Right ventricle myocardium inferior (tissue), 1 donor: ENCODE data around the gene XPC. TPM values are rescaled to one million over a fixed set of nuclear protein-coding genes. Genes with fewer than 3 reads are reported as not detected.

Experiments
- ATAC-seq: fragments of 200-7000 bp; cut with Tn5 transposase; one replicate; pipeline ENCODE4 v1.9.1; 2020; ENCODE audit warnings: mild to moderate bottlenecking, moderate library complexity
- DNase-seq: peaks from one replicate; pipeline ENCODE4 v3.0.0; 2021; ENCODE audit errors: missing footprints
- intact Hi-C: fragments of 100-400 bp; cut with DNase I; formaldehyde crosslinking; loops from one replicate; pipeline ENCODE4 v1.11.0; 2022
- total RNA-seq: library from RNA; stranded (reverse); fragmentation: NEBNext Ultra II Directional; extraction: Animal tissue kit (Norgen Biotek cat#: 25700); gene quantifications from one replicate; pipeline ENCODE4 v1.2.1, GENCODE V29; 2021
- donor health status: DM: no; HTN: yes; CAD: no; lungs with severe emphysema.

The XPC gene
- total RNA-seq, 1 donor from 2014 or later, result 7.7 TPM

DNA sequence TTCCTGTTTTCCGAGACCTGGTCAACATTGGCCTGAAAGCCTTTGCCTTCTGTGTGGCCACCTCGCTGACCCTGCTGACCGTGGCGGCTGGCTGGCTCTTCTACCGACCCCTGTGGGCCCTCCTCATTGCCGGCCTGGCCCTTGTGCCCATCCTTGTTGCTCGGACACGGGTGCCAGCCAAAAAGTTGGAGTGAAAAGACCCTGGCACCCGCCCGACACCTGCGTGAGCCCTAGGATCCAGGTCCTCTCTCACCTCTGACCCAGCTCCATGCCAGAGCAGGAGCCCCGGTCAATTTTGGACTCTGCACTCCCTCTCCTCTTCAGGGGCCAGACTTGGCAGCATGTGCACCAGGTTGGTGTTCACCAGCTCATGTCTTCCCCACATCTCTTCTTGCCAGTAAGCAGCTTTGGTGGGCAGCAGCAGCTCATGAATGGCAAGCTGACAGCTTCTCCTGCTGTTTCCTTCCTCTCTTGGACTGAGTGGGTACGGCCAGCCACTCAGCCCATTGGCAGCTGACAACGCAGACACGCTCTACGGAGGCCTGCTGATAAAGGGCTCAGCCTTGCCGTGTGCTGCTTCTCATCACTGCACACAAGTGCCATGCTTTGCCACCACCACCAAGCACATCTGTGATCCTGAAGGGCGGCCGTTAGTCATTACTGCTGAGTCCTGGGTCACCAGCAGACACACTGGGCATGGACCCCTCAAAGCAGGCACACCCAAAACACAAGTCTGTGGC, 36.6 kb downstream of the XPC start:
- DNase-seq (peak; percentile 69), ATAC-seq (peak; percentile 65)
- intact Hi-C loops, result no loop called here

DNA sequence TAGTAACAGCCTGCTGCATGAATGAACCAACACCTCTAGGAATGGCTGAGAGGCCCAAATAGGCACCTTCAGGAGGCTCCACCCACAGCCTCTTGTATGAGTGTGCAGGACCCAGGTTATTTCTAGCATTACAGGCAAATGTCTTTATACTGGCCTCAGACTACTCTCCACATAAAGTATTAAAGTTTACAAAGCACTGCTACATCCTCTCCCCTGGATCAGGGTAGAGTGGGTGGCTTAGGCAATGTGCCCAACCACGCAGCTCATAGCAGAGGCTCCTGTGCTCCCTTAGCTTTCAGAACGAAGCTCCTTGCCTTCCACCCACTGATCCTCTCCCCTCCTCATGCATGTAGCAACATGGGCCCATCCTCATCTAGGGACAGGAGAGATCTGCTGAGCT, 37.3 kb downstream of the XPC start:
- intact Hi-C loops, result no loop called here
- DNase-seq (no peak), ATAC-seq (no peak)

DNA sequence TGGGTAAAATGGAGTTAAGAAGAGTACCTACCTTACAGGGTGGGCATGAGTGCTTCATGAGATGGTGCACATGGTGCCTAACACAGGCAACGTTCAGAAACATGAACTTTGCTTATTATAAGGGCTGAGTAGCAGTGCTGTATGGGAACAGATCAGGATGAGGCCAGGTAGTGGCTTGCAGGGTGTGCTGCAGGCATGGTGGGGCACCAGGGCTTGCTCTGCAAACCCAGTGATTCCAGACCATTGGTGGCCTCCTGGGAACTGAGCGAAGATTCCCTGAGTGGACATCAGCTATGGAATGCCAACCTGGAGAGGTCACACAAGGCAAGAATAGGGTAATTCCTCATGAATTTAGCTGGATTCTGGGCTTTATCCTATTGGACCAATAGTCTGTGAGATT, 37.7 kb downstream of the XPC start:
- DNase-seq (no peak), ATAC-seq (no peak)
- intact Hi-C loops, result no loop called here

DNA sequence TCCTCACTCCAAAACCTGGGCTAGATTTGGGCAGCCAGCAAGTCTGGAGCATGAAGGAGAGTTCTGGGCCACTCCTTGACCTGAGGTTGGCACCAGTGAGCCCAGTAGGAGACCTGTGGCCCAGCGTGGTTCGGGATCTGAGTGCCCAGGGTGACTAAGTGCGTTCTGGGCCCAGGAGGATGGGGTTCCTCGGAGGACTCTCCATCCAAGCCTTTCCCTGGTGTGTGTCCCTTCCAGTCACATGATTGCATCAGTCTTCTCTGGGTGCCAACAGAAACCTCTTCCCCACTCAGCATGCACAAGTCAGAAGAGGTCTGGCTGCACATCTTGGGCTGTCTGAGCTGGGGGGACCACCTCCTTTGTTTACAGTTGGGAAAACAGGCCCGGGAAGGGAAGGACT, 38.6 kb downstream of the XPC start:
- intact Hi-C loops, result no loop called here
- DNase-seq, result peak; percentile 50
- no peak for ATAC-seq

DNA sequence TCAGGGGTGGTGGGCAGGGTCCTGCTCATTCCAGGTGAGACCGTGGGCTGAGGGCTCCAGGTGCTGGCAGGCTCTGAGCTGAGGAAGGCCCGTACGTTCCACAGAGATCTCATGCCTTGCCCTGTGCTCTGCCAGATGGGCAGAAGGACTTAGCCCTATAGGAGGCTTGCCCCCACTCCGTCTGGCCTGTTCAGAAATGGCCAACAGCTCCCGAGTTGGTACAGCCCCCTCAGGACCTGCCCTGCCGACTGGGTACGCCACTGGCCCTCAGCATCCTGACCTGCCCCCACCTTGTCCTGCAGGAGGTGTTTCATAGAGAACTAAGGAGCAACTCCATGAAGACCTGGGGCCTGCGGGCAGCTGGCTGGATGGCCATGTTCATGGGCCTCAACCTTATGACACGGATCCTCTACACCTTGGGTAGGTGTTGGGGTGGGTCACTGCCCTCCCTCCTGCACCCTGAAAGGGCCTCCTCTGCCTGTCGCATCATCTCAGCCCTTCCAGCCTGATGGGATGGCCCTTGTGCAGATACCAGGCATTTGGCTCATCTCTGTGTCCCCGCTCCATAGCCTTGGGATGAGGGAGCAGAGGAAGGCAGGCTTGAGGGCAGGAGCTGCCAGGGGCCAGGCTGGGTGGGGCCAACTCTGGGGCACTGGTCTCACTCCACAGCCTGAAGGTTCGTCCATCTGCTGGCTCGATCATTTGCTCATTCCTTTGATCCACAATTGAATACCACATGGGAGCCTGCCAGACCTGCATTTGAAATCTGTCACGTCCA, 39.3 kb downstream of the XPC start:
- intact Hi-C loops, result no loop called here
- DNase-seq, result peak; percentile 43
- no peak for ATAC-seq

DNA sequence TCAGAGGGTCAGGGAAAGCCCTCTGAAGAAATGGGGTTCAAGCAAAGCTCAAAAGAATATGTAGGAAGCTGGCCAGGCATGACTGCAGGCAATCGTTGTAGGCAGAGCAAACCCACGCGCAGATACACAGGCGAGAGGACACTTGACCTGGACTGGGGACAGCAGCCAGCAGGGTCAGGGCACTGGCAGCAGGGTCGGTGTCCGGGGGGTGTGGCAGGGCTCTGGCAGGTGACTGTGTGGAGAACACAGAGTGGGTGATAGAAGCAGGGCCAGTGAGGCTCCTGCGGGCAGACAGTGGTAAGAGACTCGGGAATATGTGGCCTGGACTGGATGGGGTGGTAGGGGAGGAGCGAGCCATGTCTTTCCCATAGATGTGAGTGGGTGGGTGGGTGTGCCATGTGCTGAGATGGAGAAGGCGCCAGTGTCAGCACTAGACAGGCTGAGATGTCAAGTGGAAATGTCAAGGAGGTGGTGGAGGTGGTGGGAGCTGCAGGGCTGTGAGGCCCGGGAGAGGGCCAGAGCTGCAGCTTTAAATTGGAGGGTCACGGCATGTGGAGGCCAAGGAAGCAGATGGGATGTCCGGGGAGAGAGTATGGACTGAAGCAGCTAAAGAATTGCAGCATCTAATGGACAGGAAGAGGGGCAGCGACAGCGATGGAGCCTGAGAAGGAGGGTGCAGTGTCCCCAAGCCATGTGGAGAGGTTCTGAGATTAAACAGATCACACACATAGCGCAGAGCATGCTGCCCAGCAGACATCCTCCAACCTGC, 40.1 kb downstream of the XPC start:
- intact Hi-C loops, result no loop called here
- DNase-seq, result no peak
- no peak for ATAC-seq

DNA sequence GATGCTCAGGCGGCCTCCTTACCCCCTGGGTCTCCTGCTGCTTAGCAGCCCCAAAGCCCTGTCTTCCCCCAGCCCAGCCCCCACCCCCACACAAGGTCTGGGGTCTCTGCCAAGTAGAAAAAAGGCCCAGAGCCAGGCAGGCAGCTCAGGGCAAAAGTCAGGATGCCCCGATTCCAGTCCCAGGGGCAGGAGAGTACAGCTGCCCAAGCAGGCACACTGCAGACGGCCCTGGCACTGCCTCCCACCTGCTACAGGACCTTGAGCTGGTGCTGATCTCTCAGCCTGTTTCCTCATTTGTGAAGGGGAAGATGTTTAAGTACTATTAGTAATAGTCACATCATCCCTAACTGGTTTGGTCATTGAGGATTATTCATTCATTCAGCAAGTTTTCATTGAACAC, 41.0 kb downstream of the XPC start:
- no peak for ATAC-seq
- intact Hi-C loops, result no loop called here
- peak; percentile 50 for DNase-seq

DNA sequence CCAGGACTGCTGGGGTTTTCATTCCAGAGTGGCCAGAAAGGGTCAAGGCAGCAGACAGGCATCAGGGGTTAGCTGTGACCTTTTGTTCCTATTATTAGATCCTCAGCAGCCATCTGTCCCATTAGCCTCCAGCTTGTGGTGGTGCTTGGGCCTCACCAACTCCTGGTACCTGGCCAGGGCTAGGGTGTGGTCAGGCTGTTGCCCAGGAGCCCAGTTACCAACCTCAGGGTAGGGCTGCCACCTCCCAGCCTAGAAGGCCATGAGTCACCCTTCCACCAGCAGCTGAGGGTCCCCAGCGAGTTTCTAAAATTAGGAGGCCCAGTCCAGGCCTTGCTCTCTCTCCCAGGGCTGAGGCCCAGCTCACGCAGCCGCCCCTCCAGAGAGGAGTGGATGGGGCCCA, 41.4 kb downstream of the XPC start:
- no peak for DNase-seq
- no peak for ATAC-seq
- intact Hi-C loops, result no loop called here

DNA sequence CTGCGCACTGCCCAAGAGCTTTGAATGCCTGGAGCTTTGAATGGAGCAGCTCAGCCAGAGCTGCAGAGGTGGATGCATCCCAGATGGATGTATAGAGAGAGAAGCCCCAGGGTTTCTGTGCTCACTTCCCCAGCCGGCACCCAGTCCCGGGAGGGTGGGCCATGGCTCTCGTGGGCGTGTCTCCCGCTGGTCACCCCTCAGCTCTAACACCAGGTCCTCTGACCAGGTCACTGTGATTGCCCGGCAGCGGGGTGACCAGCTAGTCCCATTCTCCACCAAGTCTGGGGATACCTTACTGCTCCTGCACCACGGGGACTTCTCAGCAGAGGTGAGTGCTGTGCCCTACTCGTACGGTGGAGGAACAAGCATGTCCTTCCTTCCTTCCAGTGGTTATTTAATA, 42.8 kb downstream of the XPC start:
- DNase-seq (peak; percentile 47), ATAC-seq (no peak)
- intact Hi-C loops, result no loop called here

DNA sequence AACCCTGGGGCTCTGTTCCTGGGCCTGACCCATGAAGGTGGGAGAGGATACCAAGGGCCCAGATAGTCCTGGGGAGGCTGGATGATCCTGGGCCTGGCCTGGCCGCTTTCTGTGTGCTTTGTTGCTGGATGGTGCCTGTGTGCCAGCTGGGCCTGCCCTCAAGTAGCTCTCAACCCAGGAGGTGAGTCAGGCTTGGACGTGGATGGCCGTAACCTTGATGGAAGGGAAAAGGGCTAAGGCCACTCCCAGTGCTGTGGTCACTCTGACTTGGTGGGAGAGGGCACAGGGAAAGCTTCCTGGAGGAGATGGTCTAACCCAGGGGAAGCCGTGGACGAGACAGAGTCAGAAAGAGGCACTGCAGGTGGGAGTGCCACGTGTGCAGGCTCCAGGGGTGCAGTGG, 44.1 kb downstream of the XPC start:
- DNase-seq (no peak), ATAC-seq (no peak)
- intact Hi-C loops, result no loop called here

DNA sequence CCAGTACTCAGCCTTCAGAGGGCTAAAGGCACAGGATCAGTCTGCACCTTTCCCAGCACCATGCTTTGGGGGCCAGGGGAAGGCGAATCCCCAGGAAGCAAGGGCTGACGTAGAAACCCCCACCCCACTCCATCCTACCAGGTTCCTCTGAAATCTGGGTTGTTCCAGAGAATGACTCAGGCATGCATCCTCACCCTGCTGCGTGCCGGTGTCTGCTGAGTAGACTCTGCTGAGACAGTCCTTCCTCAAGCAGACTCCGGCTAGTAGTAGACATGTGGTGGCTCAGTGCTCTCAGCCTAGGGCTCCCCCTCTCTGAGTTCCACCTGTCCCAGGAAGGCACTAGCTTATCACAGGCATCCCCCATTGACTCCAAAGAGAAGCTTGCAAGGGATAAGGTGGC, 44.5 kb downstream of the XPC start:
- DNase-seq, result no peak
- no peak for ATAC-seq
- intact Hi-C loops, result no loop called here

DNA sequence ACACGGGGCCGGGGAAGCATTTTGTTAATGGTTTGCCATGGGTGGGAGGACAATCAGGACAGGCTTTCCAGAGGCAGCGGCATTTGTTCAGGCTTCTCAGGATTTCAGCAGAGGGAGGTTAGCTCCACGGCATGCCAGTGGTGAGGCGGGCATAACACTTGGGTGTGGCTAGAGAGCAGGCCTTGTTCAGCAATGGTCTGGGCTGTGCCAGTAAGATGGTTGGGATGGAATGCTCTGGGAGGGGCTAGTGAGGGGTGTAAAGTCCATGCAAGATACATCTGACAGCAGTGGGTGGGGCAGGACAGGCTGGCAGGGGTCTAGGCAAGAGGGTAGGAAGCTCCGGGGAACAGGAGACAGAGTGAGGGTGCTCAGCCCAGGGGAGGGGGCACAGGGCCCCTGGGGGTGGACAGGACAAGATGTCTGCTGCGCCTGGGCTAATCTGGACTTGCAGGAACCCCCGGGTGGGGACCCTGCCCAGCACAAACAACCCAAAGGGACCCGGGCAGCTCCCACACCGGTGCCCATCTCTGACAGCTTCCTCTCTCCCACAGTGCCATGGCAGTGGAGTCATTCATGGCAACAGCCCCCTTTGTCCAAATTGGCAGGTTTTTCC, 45.1 kb downstream of the XPC start:
- ATAC-seq (no peak), DNase-seq (no peak)
- intact Hi-C loops, result no loop called here

DNA sequence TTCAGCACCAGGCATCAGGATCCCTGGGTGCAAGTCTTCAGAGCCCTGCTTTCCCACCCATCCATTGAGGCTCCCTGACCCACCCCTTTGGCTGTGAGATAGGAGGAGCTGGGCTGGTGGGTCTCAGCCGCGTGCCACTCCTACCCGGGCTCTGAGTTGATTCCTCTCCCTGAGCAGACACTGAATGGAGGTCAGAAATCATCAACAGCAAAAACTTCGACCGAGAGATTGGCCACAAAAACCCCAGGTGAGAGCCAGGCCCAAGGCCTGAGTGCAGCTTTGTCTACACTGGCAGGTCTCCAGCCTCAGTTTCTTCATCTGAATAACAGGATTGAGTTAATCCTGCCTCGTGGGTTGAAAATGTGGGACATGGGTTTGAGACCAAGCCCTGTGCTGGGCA, 45.7 kb downstream of the XPC start:
- DNase-seq, result no peak
- intact Hi-C loops, result no loop called here
- no peak for ATAC-seq

DNA sequence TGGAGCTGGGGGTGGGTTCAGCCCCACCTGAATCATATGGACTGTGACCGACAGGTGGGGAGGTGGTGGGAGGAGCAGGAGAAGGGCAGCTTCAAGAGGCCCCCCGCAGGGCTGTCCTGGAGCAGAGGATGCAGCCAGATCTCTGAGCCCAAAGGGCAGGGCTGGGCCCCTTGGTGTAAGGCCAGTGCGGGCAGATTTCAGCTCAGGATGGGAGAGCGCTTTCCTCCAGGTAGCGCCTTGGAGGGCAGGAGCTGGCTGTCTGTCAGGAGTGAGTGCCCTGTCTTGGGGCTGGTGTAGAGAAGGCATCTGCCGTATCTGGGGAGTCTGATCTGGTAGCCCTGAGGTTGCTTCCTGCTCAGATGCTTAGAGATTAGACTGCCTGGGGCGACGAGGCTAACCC, 46.3 kb downstream of the XPC start:
- ATAC-seq (no peak), DNase-seq (no peak)
- intact Hi-C loops, result no loop called here

DNA sequence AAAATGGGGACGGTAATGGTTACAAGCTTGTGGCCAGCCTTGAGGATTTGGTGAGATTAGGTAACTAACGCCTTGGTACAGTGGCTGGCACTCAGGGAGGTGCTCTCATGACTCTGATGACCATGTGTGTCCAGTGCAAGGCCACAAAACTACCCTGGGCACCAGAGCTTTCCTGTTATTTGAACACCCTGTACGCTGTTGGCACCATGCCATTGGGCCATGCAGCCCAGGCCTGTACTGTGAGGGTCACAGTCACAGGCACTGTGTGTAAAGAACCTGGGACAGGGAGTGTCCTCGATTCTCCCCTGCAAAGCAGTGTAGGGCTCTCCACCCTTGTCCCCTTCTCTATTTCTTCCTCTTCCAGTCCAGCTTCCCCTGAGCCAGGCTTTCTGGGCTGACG, 47.3 kb downstream of the XPC start:
- DNase-seq, result peak; percentile 48
- intact Hi-C loops, result no loop called here
- ATAC-seq, result no peak

DNA sequence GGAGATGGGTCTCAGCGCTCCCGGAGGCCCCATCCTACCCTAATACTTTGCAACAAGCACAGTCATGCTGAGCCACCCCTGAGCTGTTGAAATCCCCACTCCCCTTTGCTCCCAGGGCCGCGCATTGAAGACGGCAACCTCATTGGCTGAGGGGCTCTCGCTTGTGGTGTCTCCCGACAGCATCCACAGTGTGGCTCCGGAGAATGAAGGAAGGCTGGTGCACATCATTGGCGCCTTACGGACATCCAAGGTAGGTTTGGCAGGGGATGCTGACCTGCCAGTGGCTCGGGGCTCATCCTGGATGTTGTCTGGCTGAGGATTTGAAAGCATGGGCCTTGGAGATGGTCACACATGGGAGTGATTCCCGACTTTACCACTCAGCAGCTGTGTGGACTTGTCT, 47.7 kb downstream of the XPC start:
- ATAC-seq, result no peak
- no peak for DNase-seq
- intact Hi-C loops, result no loop called here

DNA sequence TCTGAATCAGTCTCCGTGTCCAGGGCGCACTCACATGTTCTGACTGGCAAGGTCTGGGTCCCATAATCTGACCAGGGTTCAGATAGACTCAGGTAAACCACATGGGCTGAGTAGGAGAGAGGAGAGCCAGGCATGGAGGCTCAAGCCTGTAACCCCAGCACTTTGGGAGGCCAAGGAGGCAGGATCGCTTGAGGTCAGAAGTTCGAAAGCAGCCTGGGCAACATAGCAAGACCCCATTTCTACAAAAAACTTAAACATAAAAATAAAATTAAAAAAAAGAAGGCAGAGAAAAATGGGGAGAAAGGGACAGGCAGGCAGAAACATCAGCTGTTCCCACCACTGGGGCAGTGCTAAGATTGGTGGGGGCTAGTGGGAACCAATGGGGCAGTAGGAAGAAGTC, 48.2 kb downstream of the XPC start:
- ATAC-seq, result no peak

DNA sequence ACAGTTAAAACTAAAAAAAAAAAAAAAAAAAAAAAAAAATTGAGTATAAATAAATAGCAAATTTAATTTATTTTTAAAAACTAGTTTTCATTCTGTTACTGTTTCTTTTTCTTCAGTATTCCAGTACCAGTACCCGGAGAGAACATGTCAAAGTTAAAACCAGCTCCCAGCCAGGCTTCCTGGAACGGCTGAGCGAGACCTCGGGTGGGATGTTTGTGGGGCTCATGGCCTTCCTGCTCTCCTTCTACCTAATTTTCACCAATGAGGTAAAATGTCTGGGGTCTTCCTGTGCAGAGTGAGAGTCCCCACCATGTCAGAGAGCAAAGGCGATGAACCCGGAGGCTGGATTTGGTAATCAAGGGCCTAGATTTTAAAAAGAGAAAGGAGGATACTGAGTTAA, 49.1 kb downstream of the XPC start:
- intact Hi-C loops, result no loop called here
- DNase-seq, result no peak
- ATAC-seq, result no peak

More for the DNA sequence above, 48.2 kb downstream of the XPC start:
- intact Hi-C loops, result no loop called here
- DNase-seq, result no peak

DNA sequence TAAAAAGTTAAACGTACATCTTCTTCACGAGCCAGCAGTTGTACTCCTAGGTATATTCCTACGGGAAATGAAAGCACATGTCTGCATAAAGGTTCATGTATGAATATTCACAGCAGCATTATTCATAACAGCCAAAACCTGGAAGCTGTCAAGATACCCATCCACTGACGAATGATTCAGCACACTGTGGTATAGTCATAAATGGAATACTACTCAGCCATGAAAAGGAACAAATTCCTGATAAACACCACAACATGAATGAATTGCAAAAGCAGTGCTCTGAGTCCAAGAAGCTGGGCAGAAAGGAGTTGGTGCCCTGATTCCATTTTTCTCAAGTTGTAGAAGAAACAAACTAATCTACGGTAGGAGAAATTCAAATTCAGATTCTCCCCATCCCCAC, 49.7 kb downstream of the XPC start:
- intact Hi-C loops, result no loop called here
- no peak for ATAC-seq
- no peak for DNase-seq
